AG20443 (cell line): ENCODE measurements around the gene CUX1.
"Not testable (repeated sequence)": the region's sequence is repeated elsewhere in the genome, so short reads cannot be mapped to it uniquely, and the experiment has no call there.

Experiments used
- DNase-seq: peaks from one replicate; pipeline ENCODE4 v3.0.0; 2012; ENCODE audit warnings: low spot score, mixed read lengths

Gene CUX1

GRCh38 chr7:102312317-102312716 is 494.9 kb downstream of the CUX1 start:
- DNase-seq: no peak

GRCh38 chr7:102313997-102314780 is 496.8 kb downstream of the CUX1 start:
- no peak for DNase-seq

GRCh38 chr7:102317231-102318059 is 500.0 kb downstream of the CUX1 start:
- peak; percentile 9 for DNase-seq

- DNase-seq: peak; percentile 19
Measured at GRCh38 chr7:102318482-102318971, 501.1 kb downstream of the CUX1 start.

- DNase-seq: peak; percentile 14
Measured at GRCh38 chr7:102319671-102320070, 502.2 kb downstream of the CUX1 start.

GRCh38 chr7:102320181-102320580 is 502.8 kb downstream of the CUX1 start:
- DNase-seq: peak; percentile 5

- peak; percentile 22 for DNase-seq
Measured at GRCh38 chr7:102320601-102321350, 503.4 kb downstream of the CUX1 start.

GRCh38 chr7:102321351-102322201 is 504.1 kb downstream of the CUX1 start:
- DNase-seq: peak; percentile 55

- DNase-seq: peak; percentile 9
Measured at GRCh38 chr7:102322202-102322715, 504.8 kb downstream of the CUX1 start.

- no peak for DNase-seq
Measured at GRCh38 chr7:102323914-102324195, 506.4 kb downstream of the CUX1 start.

- DNase-seq: not testable (repeated sequence)
Measured at GRCh38 chr7:102325106-102325505, 507.7 kb downstream of the CUX1 start.

GRCh38 chr7:102326157-102326889 is 508.9 kb downstream of the CUX1 start:
- DNase-seq: no peak

GRCh38 chr7:102327183-102327582 is 509.8 kb downstream of the CUX1 start:
- not testable (repeated sequence) for DNase-seq

GRCh38 chr7:102328863-102329262 is 511.4 kb downstream of the CUX1 start:
- not testable (repeated sequence) for DNase-seq

- DNase-seq: not testable (repeated sequence)
Measured at GRCh38 chr7:102329366-102329765, 511.9 kb downstream of the CUX1 start.

- not testable (repeated sequence) for DNase-seq
Measured at GRCh38 chr7:102330666-102331460, 513.4 kb downstream of the CUX1 start.
